Measurements from ENCODE around the gene FAIM2. TPM values are rescaled to one million over a fixed set of nuclear protein-coding genes. Genes with fewer than 3 reads are reported as not detected.

Gene FAIM2
- total and polyA plus RNA-seq, 2 experiments from 2014 or later: 5.0 to 14.0 TPM

DNA sequence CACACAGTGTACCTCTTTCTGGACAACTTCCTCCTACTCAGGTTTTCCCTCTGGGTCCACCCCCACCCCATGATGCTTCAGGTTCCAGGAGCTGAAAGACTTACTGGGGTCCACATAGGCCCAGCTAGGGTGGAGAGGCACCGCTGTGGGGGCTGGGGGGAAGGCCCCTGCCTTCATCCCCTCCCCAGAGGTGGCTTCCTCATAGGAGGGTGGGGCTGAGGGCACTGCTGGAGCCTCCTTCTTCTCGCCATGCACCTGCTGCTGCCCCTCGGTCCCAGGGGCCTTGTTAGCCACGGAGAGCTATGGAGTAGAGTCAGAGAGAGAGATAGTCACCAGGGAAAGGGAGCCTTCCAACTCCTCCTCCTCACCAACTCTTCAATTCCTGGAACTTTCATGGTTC, 2.7 kb downstream of the FAIM2 start:
- Histone ChIP-seq H3K36me3 (replicated peaks; ENCODE audit: insufficient read depth, low read depth) (no peaks in the 10 kb centered on the region), H2AFZ (no peak overlapping the region), H3K27me3 (peaks cover 15% of the 10 kb centered on the region), H4K20me1 (ENCODE audit: insufficient read depth, poor library complexity, severe bottlenecking) (no peaks in the 10 kb centered on the region), H3K79me2 (no peaks in the 10 kb centered on the region), H3K27ac (no peak overlapping the region), H3K4me1 (ENCODE audit: insufficient read depth) (peaks cover 5% of the 10 kb centered on the region), H3K9me2 (replicated peaks; ENCODE audit: insufficient read depth) (no peaks in the 10 kb centered on the region), H3K9me3 (ENCODE audit: low read depth) (no peaks in the 10 kb centered on the region), H3K4me2 (no peak overlapping the region), H3K4me3 (no peak overlapping the region)
- DNase-seq (ENCODE audit: low spot score): no peak
- TF ChIP-seq EZH2 (IDR thresholded peaks at IDR 0.05; ENCODE audit: borderline replicate concordance): no peak
- no peak for TF ChIP-seq EZH2phosphoT487 (IDR thresholded peaks at IDR 0.05; ENCODE audit: low read depth, severe bottlenecking, unreplicated experiment)
- no peak for TF ChIP-seq CTCF (IDR thresholded peaks at IDR 0.05; ENCODE audit: poor library complexity)
- WGBS (ENCODE audit: low lambda C conversion rate, missing lambda C conversion rate): 80% methylated on average over 2 of the region's 4 CpGs

GRCh38 chr12:49900371-49900770, 3.3 kb downstream of the FAIM2 start:
- H3K4me1 ChIP-seq (ENCODE audit: insufficient read depth): peaks cover 5% of the 10 kb centered on the region
- no peak for DNase-seq (ENCODE audit: low spot score)
- no peak overlapping the region for H3K27ac ChIP-seq
- no peak overlapping the region for H3K4me2 ChIP-seq
- no peak for TF ChIP-seq EZH2phosphoT487 (IDR thresholded peaks at IDR 0.05; ENCODE audit: low read depth, severe bottlenecking, unreplicated experiment)
- TF ChIP-seq EZH2 (IDR thresholded peaks at IDR 0.05; ENCODE audit: borderline replicate concordance): no peak
- TF ChIP-seq CTCF (IDR thresholded peaks at IDR 0.05; ENCODE audit: poor library complexity): no peak
- H3K9me2 ChIP-seq (replicated peaks; ENCODE audit: insufficient read depth): no peaks in the 10 kb centered on the region
- peaks cover 15% of the 10 kb centered on the region for H3K27me3 ChIP-seq
- no peaks in the 10 kb centered on the region for H3K36me3 ChIP-seq (replicated peaks; ENCODE audit: insufficient read depth, low read depth)
- H4K20me1 ChIP-seq (ENCODE audit: insufficient read depth, poor library complexity, severe bottlenecking): no peaks in the 10 kb centered on the region
- 76% methylated on average over 6 of the region's 6 CpGs for WGBS (ENCODE audit: low lambda C conversion rate, missing lambda C conversion rate)
- H3K79me2 ChIP-seq: no peaks in the 10 kb centered on the region
- no peak overlapping the region for H3K4me3 ChIP-seq
- no peaks in the 10 kb centered on the region for H3K9me3 ChIP-seq (ENCODE audit: low read depth)
- H2AFZ ChIP-seq: no peak overlapping the region

GRCh38 chr12:49899921-49900320, 3.8 kb downstream of the FAIM2 start:
- DNase-seq (ENCODE audit: low spot score): no peak
- H3K4me1 ChIP-seq (ENCODE audit: insufficient read depth): peaks cover 5% of the 10 kb centered on the region
- H3K36me3 ChIP-seq (replicated peaks; ENCODE audit: insufficient read depth, low read depth): no peaks in the 10 kb centered on the region
- H3K27ac ChIP-seq: no peak overlapping the region
- H4K20me1 ChIP-seq (ENCODE audit: insufficient read depth, poor library complexity, severe bottlenecking): no peaks in the 10 kb centered on the region
- H3K9me3 ChIP-seq (ENCODE audit: low read depth): no peaks in the 10 kb centered on the region
- no peak overlapping the region for H3K4me2 ChIP-seq
- TF ChIP-seq EZH2phosphoT487 (IDR thresholded peaks at IDR 0.05; ENCODE audit: low read depth, severe bottlenecking, unreplicated experiment): no peak
- TF ChIP-seq EZH2 (IDR thresholded peaks at IDR 0.05; ENCODE audit: borderline replicate concordance): no peak
- no peak for TF ChIP-seq CTCF (IDR thresholded peaks at IDR 0.05; ENCODE audit: poor library complexity)
- H2AFZ ChIP-seq: no peak overlapping the region
- WGBS (ENCODE audit: low lambda C conversion rate, missing lambda C conversion rate): 90% methylated on average over 7 of the region's 7 CpGs
- peaks cover 15% of the 10 kb centered on the region for H3K27me3 ChIP-seq
- no peaks in the 10 kb centered on the region for H3K9me2 ChIP-seq (replicated peaks; ENCODE audit: insufficient read depth)
- H3K4me3 ChIP-seq: no peak overlapping the region
- H3K79me2 ChIP-seq: no peaks in the 10 kb centered on the region

Data from hepatocyte (in vitro differentiated cells).